ENCODE data around the gene TLE5.

GRCh38 chr19:3087769-3088168, 25.5 kb upstream of the TLE5 start:
- TF ChIP-seq CTCF (IDR thresholded peaks at IDR 0.05) = no peak
- TF ChIP-seq POLR2A (IDR thresholded peaks at IDR 0.05) = no peak
